ENCODE data around the gene IGFN1. TPM values are rescaled to one million over a fixed set of nuclear protein-coding genes. Genes with fewer than 3 reads are reported as not detected.

IGFN1 gene
- total and polyA plus RNA-seq, 2 of the 8 experiments (the other 6 are each of a cell fraction or from before 2014, with no cell fraction given): not detected

DNA sequence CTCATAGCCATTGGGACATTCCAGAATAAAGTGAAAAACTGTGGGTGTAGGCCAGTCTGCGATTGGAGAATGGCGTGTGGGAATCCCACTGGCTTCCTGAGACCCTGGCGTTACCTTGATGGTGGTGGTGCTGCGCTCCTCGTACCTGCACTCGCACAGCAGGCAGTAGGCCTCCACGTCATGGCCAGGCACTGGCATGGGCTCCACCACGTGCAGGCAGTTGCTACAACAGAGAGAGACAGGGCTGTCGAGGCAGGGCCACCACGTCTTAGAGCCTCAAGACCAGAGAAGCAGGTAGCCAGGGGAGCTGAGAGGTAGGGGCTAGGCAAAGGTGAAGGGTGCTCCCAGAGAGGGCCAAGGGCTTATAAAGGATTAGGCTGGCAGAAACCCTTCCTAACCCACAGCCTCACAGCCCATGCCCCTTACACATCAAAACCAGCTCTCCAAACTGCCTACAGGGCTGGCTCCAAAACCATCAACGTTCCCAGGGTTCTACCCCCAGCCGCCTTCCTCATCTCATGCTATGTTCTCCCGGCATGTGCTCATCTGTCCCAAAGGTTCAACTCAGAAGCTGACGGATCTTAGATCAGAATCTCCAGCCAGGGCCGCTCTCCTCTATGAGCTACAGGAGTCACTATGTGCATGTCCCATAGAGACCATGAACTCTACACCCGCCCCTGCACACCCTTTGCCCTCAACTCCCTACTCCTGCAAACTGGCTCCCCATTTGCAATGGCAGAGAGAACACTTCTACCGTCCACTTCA lies 43.8 kb upstream of the IGFN1 start (continued):
- TF ChIP-seq RFX5 (IDR thresholded peaks at IDR 0.05; ENCODE audit: borderline replicate concordance, low read depth, low read length): no peak
- TF ChIP-seq SAP30 (IDR thresholded peaks at IDR 0.05; ENCODE audit: insufficient read depth, insufficient replicate concordance, low read length): no peak
- no peak for TF ChIP-seq CEBPB (IDR thresholded peaks at IDR 0.05; ENCODE audit: low read depth, low read length)

All from H1 (cell line).